NCI-H128 (cell line): Measurements from ENCODE around the gene ECEL1.
"Not testable (repeated sequence)": the region's sequence is repeated elsewhere in the genome, so short reads cannot be mapped to it uniquely, and the experiment has no call there.

ENCODE experiments used
- DNase-seq: peaks from one replicate; lab custom pipeline; 2025; ENCODE audit not compliant: unreplicated experiment; lab: John Stamatoyannopoulos, UW

ECEL1 gene

DNA sequence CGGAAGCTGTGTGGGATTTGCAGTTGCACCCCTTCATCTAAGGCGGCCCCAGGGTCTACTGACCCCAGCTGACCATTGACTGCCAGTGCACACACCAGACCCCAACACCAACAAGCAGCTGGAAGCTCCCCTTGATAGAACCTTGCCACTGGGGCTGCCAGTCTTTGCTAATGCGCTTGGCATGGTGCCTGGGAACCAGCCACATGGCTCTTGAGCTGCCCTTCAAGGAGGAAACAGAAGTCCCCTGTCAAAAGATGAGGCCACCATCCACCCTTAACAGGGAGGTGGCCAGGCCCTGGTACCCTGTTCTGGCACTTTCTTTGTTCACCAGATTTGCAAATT is 23.1 kb downstream of the ECEL1 start:
- no peak for DNase-seq

DNA sequence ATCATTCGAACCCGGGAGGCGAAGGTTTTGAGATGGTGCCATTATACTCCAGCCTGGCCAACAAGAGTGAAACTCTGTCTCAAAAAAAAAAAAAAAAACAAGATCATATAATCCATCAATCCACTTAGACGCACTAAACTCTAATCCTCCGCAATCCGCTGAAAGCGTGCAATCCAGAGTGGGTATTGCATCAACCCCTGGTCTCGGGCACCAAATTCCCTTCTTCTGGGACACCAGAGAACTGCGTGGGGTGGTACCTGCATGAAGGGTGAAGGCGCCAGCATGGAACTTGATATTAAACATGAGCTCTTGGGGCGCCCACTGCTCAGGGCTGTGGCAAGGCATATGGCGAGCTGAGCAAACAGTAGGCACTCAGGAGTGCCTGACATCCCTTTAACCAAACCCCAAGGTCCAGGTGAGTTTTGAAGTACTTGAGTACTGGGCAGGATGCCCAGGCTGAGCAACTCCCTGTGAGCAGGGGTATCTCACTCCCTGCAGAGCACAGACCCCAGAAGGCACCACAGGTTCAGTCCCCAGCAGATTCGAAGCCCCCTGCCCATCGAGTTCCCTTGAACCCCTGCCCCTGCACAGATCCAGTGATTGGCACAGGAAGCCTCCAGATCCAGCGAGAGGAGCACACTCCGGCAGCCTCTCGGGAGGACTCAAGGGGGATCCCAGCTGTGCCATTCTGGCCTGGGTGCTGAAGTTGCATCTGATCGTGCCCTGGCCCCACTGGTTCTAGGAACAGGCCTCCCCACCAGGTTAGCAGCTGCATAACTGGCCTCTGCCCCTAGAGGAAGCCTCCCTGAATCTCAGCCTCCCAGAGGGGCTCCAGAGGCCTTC is 23.7 kb downstream of the ECEL1 start:
- no peak for DNase-seq

DNA sequence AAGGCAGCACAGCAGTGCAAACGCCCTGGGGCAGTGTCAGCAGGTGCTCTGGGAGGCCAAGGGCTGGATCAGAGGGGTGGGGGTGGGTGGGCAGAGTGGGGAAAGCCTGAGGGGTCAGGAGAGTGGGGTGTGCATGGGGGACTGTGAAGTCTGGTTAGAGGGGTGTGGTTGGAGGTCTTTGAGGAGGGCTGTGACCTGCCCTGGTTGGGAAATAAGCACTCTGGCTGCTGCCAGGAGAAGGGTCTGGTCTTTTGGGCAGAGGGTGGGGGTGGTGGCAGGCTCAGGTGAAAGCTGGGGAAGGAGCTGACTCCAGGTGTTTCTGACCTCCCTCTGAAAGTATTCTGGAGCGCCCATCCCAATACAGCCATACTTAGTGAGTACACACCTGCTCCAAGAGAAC is 27.5 kb downstream of the ECEL1 start:
- DNase-seq, result no peak

DNA sequence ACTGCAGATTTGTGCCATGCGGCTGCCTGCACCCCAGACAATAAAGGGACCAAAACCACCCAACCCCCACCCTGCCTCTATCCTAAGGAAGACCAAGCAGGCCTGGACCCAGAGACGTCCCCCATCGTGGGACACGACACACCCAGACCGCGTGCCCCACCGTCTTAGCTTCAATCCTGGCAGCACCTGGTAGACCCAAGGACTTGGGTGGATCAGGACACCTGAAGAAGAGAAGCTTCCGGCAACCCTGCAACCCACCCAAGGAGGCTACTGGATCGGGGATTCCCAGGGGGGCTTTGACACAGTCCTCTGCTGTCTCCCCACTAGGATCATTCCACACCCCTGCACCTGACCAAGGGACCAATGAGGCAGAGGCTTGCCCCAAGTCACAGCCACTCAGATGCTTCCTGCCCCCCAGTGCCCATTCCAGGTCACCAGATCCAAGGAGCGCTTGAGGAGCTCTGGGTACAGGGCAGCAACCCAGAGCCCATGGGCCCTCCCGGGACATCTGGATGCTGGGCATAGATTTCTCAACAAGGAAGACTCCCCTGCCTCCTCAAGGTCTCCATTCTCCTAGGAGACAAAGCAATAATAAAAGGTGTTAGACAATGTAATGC is 28.1 kb downstream of the ECEL1 start:
- DNase-seq, result no peak

DNA sequence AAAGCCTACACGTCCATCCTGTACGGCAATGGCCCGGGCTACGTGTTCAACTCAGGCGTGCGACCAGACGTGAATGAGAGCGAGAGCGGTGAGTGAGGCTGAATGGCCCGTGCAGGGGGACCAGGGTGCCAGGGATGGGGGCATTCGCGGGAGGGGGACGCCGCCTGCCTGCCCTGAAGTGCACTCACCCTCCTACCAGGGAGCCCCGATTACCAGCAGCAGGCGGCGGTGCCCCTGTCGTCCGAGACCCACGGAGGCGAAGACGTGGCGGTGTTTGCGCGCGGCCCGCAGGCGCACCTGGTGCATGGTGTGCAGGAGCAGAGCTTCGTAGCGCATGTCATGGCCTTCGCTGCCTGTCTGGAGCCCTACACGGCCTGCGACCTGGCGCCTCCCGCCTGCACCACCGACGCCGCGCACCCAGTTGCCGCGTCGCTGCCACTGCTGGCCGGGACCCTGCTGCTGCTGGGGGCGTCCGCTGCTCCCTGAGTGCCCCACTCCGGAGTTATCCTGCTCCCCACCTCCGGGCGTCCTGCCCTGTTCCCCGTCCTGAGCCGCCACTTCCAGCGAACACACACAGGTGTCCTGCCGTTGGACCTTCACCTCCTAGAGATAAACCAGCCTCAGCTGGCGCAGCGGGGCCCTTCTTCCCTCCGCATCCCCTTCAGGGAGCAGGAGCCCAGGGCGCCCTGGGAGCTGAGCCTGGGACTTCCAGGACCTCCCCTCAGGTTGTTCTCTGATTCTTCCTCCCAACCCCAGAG is 28.8 kb downstream of the ECEL1 start:
- DNase-seq, result no peak

DNA sequence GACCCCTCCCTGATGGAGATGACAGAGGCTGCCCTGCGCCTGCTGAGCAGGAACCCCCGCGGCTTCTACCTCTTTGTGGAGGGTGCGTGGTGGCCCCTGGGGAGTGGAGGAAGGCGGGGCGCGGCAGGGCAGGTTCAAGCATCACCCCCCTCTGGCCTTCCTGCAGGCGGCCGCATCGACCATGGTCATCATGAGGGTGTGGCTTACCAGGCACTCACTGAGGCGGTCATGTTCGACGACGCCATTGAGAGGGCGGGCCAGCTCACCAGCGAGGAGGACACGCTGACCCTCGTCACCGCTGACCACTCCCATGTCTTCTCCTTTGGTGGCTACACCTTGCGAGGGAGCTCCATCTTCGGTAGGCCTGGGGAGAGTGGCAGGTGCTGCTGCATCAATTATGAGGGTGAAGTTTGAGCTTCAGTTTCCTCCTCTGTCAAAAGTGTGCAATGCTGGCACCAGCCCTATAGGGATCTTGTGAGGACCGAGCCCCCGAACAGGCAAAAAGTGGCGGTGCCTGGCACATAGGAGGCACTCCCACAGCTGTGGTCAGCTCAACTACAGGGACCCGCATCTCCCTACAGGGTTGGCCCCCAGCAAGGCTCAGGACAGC is 29.5 kb downstream of the ECEL1 start:
- no peak for DNase-seq

DNA sequence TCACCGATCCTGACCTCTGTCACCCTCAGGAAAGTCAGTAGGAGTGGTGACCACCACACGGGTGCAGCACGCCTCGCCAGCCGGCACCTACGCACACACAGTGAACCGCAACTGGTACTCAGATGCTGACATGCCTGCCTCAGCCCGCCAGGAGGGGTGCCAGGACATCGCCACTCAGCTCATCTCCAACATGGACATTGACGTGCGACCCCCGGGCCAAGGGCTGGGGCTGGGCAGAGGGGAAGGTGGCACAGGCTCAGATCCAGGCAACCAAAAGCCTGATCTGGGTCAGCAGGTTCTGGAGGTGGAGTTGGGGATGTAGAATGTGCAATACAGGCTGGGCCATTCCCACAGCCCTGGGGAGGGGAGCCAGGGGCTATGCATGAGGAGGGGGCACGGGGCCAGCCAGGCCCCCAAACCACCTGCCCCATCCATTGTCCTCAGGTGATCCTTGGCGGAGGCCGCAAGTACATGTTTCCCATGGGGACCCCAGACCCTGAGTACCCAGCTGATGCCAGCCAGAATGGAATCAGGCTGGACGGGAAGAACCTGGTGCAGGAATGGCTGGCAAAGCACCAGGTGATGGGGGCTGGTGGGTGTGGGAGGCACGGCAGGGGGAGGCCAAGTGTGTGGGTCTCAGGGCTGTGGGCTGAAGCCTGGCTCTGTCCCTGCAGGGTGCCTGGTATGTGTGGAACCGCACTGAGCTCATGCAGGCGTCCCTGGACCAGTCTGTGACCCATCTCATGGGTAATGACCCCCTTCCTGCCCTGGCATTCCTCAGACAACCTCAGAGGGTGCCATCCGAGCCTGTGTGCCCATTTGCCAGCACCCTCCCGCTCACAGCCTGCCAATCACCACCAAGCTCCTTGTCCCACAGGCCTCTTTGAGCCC is 30.3 kb downstream of the ECEL1 start:
- no peak for DNase-seq

DNA sequence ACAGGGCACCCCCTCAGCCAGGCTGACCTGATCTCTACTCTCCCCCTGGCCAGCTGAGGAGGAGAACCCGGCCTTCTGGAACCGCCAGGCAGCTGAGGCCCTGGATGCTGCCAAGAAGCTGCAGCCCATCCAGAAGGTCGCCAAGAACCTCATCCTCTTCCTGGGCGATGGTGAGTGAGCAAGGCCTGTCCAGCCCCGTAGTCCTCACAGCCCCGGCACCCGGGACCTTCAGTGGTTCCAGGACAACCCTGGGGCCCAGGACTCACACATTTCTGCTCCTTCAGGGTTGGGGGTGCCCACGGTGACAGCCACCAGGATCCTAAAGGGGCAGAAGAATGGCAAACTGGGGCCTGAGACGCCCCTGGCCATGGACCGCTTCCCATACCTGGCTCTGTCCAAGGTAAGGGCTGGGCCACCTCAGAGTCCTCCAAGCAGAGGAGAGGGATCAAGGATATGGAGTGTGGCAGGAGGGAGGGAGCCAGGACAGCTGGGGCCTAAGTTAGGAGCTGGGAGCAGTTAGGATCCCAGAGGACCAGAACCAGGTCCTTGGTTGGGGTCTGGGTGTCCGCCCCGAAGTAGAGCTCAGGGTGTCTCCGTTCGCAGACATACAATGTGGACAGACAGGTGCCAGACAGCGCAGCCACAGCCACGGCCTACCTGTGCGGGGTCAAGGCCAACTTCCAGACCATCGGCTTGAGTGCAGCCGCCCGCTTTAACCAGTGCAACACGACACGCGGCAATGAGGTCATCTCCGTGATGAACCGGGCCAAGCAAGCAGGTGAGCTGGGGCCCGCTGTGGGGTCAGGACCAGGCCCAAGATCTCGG is 31.1 kb downstream of the ECEL1 start:
- DNase-seq, result no peak

DNA sequence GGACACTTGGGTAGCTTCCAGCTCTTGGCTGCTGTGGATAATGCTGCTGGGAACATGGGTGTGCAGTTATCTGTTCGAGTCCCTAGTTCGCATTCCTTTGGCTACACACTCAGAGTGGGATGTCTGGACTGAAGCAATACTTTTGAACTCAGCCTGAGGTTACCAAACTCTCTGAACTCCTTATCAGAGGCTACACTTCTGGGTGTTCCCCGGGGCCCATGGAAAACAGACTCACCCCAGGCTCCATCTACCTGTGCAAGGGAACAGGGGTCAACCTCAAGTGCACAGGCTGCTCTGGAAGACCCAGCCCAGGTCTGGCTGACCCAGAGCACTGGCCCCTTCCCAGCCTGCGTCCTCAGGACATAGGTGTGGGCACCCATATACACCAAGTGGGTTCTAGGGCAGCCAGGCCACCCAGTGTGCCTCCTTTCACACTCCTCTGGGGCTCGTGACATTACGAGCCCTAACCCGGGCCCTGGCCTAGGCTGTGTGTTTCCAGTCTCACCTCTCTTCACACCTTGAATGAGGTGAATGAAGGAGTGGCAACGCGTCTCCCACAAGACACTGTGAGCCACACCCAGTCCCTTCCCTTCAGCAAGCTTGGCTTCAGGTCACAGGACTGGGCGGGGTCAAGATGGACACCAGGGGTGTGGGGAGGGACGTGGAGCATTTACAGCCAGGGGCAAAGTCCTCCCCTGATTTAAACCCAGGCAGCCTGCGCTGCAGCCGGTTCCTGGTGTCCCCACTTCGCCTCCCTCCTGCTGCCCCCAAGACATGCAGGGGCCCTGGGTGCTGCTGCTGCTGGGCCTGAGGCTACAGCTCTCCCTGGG is 32.0 kb downstream of the ECEL1 start, which contains the start of gene ALPI:
Gene ALPI (plus strand): TSS at position 728 of the 830 bp plus-strand sequence. CDS start 47 bp downstream, at position 775.
- no peak for DNase-seq

DNA sequence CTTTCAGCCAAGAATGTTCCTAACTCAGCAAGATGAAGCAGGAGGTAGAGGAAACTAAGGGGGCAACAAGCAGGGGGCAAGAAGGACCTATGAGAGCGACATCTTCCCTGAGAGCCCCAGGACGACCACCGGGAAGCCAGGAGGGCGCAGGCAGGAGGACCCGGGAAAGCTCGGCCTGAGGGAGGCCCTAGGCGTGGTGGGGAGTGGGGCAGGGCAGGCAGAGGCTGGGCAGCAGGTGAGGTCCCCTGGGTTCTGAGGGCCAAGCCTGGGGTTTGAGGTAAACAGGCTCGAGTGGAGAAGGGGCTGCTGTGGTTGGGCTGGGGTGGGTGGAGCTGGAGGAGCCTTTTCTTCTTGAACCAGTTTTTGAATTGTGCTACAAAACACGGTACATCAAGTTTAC is 33.0 kb downstream of the ECEL1 start:
- DNase-seq, result no peak

DNA sequence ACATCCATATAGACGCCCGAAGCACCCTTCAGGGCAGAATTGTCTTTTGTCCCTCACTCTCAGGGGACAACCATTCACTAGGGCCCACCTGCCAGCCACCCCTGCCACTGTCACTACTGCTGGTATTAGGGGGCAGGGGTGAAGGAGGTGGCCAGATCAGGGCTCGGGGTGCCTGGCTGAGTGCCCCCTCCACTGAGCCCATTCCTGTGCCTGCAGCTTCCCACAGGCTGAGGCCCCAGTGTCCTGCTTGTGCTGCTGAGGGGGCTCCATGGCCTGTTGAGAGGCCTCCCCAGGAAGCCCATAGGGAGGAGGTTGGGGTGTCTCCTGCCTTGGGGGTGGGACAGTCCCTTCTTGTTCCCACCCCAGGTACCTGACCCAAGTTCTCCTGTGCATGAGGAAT is 36.0 kb downstream of the ECEL1 start:
- DNase-seq, result not testable (repeated sequence)

DNA sequence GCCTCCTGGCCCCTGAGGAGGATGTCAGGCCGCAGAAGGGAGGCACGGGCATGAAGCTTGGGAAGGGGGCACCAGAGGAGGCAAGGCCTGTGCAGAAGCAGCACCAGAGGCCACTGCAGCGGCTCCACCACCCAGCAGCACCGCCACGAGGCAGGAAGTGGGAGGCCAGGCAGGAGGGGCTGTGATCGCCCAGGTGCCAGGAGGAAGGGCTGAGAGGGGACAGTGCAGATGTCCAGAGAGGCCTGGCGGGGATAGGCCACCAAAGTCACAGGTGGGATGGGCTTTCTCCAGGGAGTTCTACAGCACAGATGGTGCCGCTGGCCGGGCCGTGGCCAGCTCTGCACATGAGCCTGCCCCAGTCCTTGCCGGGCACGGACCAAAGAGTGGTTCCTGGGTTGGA is 37.7 kb downstream of the ECEL1 start:
- DNase-seq, result no peak

DNA sequence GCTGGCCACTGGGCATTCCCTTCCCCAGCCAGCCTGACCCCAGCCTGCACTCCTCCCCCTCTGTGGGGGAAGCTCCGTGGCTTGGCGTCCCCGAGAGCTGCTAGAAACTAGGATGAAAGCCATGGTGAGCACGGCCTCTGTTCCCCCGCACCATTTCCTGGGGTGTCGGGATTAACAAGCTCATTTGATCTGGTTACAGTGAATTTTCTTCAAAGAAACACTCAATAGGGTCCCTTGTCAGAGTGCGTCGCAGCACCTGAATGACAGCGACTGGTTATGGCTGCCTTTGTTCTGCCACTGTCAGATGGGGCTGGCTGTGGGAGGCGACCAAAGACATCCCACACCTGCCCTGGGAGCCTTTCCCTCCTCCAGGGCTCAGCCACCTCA is 39.3 kb downstream of the ECEL1 start:
- DNase-seq, result no peak

DNA sequence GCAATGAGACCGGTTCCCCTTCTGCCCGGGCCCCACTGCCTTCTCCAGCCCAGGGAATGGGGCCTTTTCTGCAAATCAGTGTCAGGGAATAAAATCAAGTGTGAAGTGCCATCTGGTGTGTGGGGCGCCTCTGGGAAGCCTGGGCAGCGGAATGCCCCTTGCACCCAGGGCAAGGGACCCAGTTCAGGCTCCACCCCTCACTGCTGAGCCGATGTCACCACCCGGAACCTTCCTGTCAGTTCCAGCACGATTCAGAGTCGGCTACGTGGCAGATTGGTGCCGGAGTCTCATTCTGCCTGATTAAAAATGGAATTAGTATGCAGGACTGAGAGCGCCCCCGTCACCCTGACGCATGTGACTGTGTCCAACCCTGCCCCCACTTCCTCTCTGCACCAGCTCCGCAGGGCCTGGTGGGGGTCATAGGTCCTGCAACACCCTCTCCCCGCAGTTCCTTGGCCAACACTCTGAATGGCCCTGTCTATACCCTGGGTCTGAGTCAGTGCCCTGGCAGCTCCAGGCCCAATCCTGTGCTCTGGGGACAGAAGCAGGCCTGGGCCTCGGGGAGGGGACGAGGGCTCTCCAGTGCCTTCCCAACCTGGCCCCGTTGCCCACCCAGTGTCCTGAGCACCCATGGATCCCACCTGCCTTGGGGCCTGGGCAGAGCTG is 39.9 kb downstream of the ECEL1 start:
- DNase-seq, result no peak

DNA sequence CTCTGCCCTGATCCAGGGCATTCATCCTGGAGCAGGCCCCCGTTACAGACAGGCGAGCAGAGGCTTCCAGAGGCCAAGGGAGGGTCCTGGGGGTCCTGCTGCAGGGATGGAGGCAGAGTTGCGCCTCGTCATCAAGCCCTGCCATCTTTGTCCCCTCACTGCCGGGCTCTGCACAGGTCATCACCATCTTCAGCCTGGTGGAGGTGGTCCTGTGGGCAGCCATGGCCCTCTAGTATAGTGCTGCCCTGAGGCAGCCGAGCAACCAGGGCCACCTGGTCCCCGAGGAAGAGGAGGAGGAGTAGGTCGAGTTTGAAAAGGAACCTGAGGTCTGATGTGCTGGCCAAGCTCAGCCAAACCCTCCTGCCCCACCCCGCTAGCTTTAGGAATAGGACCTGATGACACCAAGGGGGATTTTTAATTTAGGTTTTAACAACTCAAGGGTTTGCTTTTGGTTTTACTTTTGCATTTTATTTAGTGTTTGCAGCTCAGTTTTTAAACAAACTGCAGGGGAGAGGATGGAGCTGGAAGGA is 40.5 kb downstream of the ECEL1 start:
- DNase-seq, result no peak

DNA sequence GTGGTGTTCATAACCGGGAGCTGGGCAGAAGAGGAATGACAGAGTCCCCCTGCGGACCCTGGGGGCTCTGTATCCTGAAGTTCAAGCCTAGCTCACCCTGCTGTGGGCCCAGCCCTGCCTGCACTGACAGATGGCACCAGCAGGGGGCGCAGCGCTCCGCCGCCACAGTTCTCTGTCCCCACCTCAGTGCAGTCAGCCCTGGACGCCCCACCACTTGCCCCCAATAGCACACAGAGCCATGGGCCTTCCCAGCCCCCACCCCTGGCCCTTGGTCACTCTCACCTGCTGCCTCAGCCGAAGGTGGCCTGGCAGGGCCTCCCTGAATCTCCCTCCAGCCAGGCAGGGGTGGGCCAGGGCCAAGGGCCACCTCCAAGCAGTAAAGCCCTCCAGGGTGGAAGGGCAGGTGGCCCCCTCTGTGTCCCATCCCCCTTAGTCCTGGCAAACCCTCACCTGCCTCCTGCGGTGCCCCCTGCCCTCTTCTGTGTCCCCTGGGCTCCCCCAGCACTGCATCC is 41.3 kb downstream of the ECEL1 start:
- DNase-seq, result not testable (repeated sequence)

DNA sequence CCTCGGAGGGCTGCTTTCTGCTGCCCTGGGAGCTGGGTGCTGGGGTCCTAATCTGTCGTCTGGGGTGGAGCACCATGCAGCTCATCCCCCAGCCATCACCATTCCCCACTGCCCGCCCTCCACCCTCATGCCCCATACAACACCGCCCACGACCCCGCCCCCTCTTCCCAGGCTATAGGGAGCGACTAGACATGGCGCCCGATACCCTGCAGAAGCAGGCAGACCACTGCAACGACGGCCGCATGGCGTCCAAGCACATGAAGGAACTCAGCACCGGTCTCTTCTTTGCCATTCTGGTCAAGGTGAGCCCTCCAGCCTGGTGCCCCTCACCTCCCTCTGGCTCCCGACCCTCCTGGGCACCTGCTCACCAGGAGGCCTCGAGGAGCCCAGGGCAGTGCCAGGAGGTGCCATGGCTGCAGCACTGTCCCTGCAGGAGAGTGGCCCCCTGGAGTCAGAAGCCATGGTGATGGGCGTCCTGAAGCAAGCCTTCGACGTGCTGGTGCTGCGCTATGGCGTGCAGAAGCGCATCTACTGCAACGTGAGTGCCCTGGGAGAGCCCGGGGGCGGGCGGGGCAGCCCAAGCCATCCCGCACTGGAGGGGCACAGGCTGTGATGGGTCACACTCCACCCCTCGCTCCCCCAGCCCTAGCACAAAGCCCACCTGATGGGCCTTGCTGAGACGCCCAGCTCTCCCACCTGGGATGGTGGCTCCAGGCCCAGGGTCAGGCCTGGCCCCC is 42.3 kb downstream of the ECEL1 start:
- not testable (repeated sequence) for DNase-seq
